BLaER1 treated with 17β-estradiol and CSF1 and Interleukin-3, amounts not matched to agents 10 nM and 100 nM (cell line): Measurements from ENCODE around the gene TPO.

Source experiments
- H3K27ac ChIP-seq, 11 experiments: shearing (Covaris generic); formaldehyde crosslinking; 2 replicates each; pipeline ENCODE4 v1.8.1; 2022
- H3K27me3 ChIP-seq, 11 experiments: shearing (Covaris generic); formaldehyde crosslinking; 2 replicates each; pipeline ENCODE4 v1.8.1; 2022
- H3K36me3 ChIP-seq, 11 experiments: shearing (Covaris generic); formaldehyde crosslinking; 2 replicates each; pipeline ENCODE4 v1.8.1; 2022
- H3K4me1 ChIP-seq, 10 experiments: shearing (Covaris generic); formaldehyde crosslinking; 2 replicates each; pipeline ENCODE4 v1.8.1; 2022
- H3K4me2 ChIP-seq, 11 experiments: shearing (Covaris generic); formaldehyde crosslinking; 2 replicates each; pipeline ENCODE4 v1.8.1; 2022
- H3K4me3 ChIP-seq, 10 experiments: shearing (Covaris generic); formaldehyde crosslinking; 2 replicates each; pipeline ENCODE4 v1.8.1; 2022
- H3K9ac ChIP-seq, 11 experiments: shearing (Covaris generic); formaldehyde crosslinking; 2 replicates each; pipeline ENCODE4 v1.8.1; 2022
- H3K9me3 ChIP-seq, 11 experiments: shearing (Covaris generic); formaldehyde crosslinking; replicated peaks in 1 of 11; 2 replicates each; pipeline ENCODE4 v1.8.1; 2022
- H4K20me1 ChIP-seq, 11 experiments: shearing (Covaris generic); formaldehyde crosslinking; 2 replicates each; pipeline ENCODE4 v1.8.1; 2022
- Cebpa-rat ChIP-seq, 11 experiments: shearing (Covaris generic); IDR thresholded peaks; 2 replicates each; pipeline ENCODE4 v1.8.1; 2022

The TPO gene

DNA sequence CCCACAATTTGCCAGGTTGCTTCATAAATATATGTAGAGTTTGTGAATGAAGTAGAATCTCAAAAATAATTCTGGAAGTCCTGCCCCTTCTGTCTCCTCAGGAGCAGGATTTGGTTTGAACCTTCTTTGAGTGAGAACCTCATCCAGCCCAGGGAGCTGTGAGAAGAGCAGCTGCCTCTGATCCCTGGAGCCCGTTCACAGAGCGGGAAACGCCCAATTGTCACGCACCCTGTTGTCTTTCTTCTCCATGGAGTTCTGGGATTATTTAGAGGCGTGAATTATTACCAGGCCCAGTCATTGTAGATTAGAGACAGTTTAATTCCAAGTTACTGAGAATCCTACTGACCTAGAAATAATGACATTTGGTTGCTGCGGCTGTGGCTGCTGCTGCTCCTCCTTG lies 66.1 kb downstream of the TPO start:
- Histone ChIP-seq H4K20me1 (no peaks in the 10 kb centered on the region), H3K4me3 (no peak overlapping the region), H3K9ac (no peak overlapping the region), H3K27me3 (no peaks in the 10 kb centered on the region), H3K36me3 (no peaks in the 10 kb centered on the region), H3K4me2 (no peak overlapping the region), H3K27ac (no peak overlapping the region), H3K9me3 (peaks cover 0 to 12% (median 8%) of the 10 kb centered on the region in 11 experiments; a peak in 13 of 22 replicates), H3K4me1 (peaks cover 0 to 17% (median 15%) of the 10 kb centered on the region in 10 experiments; a peak in 14 of 20 replicates)
- no peak for TF ChIP-seq Cebpa-rat (IDR thresholded peaks at IDR 0.05)

GRCh38 chr2:1480671-1481076 lies 67.4 kb downstream of the TPO start:
- H3K27ac ChIP-seq: no peak overlapping the region
- H3K27me3 ChIP-seq: no peaks in the 10 kb centered on the region
- no peak for TF ChIP-seq Cebpa-rat (IDR thresholded peaks at IDR 0.05)
- H3K4me1 ChIP-seq: peaks cover 0 to 22% (median 18%) of the 10 kb centered on the region in 10 experiments; a peak in 14 of 20 replicates
- H3K9ac ChIP-seq: no peak overlapping the region
- no peak overlapping the region for H3K4me3 ChIP-seq
- no peaks in the 10 kb centered on the region for H3K36me3 ChIP-seq
- no peaks in the 10 kb centered on the region for H4K20me1 ChIP-seq
- no peak overlapping the region for H3K4me2 ChIP-seq
- H3K9me3 ChIP-seq: peaks cover 0 to 12% (median 8%) of the 10 kb centered on the region in 11 experiments; a peak in 13 of 22 replicates

- Histone ChIP-seq H3K4me3 (no peak overlapping the region), H3K27ac (no peak overlapping the region), H3K9me3 (peaks cover 0 to 12% (median 8%) of the 10 kb centered on the region in 11 experiments; a peak in 13 of 22 replicates), H3K4me1 (peaks cover 0 to 22% (median 18%) of the 10 kb centered on the region in 10 experiments; a peak in 14 of 20 replicates), H4K20me1 (no peaks in the 10 kb centered on the region), H3K36me3 (no peaks in the 10 kb centered on the region), H3K27me3 (no peaks in the 10 kb centered on the region), H3K9ac (no peak overlapping the region), H3K4me2 (no peak overlapping the region)
- TF ChIP-seq Cebpa-rat (IDR thresholded peaks at IDR 0.05): no peak
Measured at GRCh38 chr2:1481406-1482252, 68.4 kb downstream of the TPO start.

DNA sequence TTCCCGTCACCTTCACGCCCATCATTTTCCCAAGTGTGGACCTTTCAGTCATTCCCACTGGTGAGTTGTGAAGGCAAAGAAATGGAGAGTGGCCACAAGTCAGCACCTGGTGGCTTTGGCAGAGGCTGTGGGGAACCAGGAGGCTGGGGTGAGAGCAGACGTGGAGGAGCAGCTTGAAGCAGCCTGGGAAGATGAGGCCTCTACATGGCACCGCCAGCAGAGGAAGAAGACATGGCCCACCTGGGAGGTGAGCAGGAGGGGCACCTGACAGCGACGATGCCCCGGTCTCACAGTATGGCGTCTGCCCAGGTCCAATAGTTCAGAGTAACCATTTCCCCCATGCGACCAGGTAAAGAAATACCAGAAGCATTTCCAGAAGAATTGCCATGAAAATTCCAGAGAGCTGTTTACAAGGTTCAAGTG lies 69.0 kb downstream of the TPO start:
- H3K4me1 ChIP-seq: peaks cover 0 to 22% (median 18%) of the 10 kb centered on the region in 10 experiments; a peak in 14 of 20 replicates
- no peak for TF ChIP-seq Cebpa-rat (IDR thresholded peaks at IDR 0.05)

GRCh38 chr2:1482981-1483380 lies 69.7 kb downstream of the TPO start:
- H3K4me1 ChIP-seq: peaks cover 0 to 22% (median 18%) of the 10 kb centered on the region in 10 experiments; a peak in 14 of 20 replicates
- H3K27ac ChIP-seq: no peak overlapping the region
- no peak for TF ChIP-seq Cebpa-rat (IDR thresholded peaks at IDR 0.05)
- no peak overlapping the region for H3K9ac ChIP-seq
- peaks cover 0 to 6% (median 0%) of the 10 kb centered on the region in 11 experiments; a peak in 3 of 22 replicates for H3K9me3 ChIP-seq
- no peak overlapping the region for H3K4me3 ChIP-seq
- peak overlapping the region in 7 of 11 experiments; percentile 26 to 66 (median 46); a peak in 11 of 22 replicates for H3K4me2 ChIP-seq
- no peaks in the 10 kb centered on the region for H3K36me3 ChIP-seq
- no peaks in the 10 kb centered on the region for H4K20me1 ChIP-seq
- H3K27me3 ChIP-seq: no peaks in the 10 kb centered on the region

More for the DNA sequence above, 69.0 kb downstream of the TPO start:
- Histone ChIP-seq H3K36me3 (no peaks in the 10 kb centered on the region), H3K27ac (no peak overlapping the region), H4K20me1 (no peaks in the 10 kb centered on the region), H3K9ac (no peak overlapping the region), H3K9me3 (peaks cover 0 to 12% (median 5%) of the 10 kb centered on the region in 11 experiments; a peak in 12 of 22 replicates), H3K4me2 (no peak overlapping the region), H3K4me3 (no peak overlapping the region), H3K27me3 (no peaks in the 10 kb centered on the region)

GRCh38 chr2:1483551-1483950 lies 70.3 kb downstream of the TPO start:
- Histone ChIP-seq H3K27ac (no peak overlapping the region), H3K36me3 (no peaks in the 10 kb centered on the region), H3K4me2 (peak overlapping the region in 8 of 11 experiments; percentile 11 to 66 (median 43); a peak in 11 of 22 replicates), H4K20me1 (no peaks in the 10 kb centered on the region), H3K27me3 (no peaks in the 10 kb centered on the region), H3K9ac (no peak overlapping the region), H3K4me1 (peaks cover 0 to 22% (median 18%) of the 10 kb centered on the region in 10 experiments; a peak in 14 of 20 replicates), H3K4me3 (no peak overlapping the region), H3K9me3 (peaks cover 0 to 6% (median 0%) of the 10 kb centered on the region in 11 experiments; a peak in 3 of 22 replicates)
- TF ChIP-seq Cebpa-rat (IDR thresholded peaks at IDR 0.05): no peak

GRCh38 chr2:1484131-1484884 lies 71.0 kb downstream of the TPO start:
- peaks cover 0 to 6% (median 0%) of the 10 kb centered on the region in 11 experiments; a peak in 3 of 22 replicates for H3K9me3 ChIP-seq
- H3K27me3 ChIP-seq: no peaks in the 10 kb centered on the region
- H4K20me1 ChIP-seq: no peaks in the 10 kb centered on the region
- H3K27ac ChIP-seq: no peak overlapping the region
- no peaks in the 10 kb centered on the region for H3K36me3 ChIP-seq
- H3K4me2 ChIP-seq: peak overlapping the region in 7 of 11 experiments; percentile 3 to 66 (median 46); a peak in 12 of 22 replicates
- TF ChIP-seq Cebpa-rat (IDR thresholded peaks at IDR 0.05): no peak
- no peak overlapping the region for H3K4me3 ChIP-seq
- H3K9ac ChIP-seq: no peak overlapping the region
- H3K4me1 ChIP-seq: peaks cover 0 to 22% (median 18%) of the 10 kb centered on the region in 10 experiments; a peak in 14 of 20 replicates

- H3K9ac ChIP-seq: no peak overlapping the region
- H4K20me1 ChIP-seq: no peaks in the 10 kb centered on the region
- no peak for TF ChIP-seq Cebpa-rat (IDR thresholded peaks at IDR 0.05)
- H3K4me2 ChIP-seq: no peak overlapping the region
- peaks cover 0 to 6% (median 0%) of the 10 kb centered on the region in 11 experiments; a peak in 3 of 22 replicates for H3K9me3 ChIP-seq
- H3K36me3 ChIP-seq: no peaks in the 10 kb centered on the region
- H3K27me3 ChIP-seq: no peaks in the 10 kb centered on the region
- no peak overlapping the region for H3K27ac ChIP-seq
- H3K4me1 ChIP-seq: peaks cover 0 to 27% (median 18%) of the 10 kb centered on the region in 10 experiments; a peak in 14 of 20 replicates
- H3K4me3 ChIP-seq: no peak overlapping the region
Measured at GRCh38 chr2:1486670-1487069, 73.4 kb downstream of the TPO start.

DNA sequence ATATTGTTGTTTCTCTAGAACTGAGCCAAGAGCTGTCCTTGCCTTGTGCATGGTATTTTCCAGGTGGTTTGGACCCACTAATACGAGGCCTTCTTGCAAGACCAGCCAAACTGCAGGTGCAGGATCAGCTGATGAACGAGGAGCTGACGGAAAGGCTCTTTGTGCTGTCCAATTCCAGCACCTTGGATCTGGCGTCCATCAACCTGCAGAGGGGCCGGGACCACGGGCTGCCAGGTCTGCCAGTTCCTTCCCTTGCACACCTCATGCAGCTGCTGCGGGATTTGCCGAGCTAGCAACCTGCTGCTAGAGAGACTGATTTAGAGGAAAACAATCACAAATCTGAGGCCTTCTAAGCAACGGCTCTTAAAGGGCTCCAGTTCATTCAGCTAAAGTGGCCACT lies 74.5 kb downstream of the TPO start:
- H3K27ac ChIP-seq: no peak overlapping the region
- H3K4me1 ChIP-seq: peaks cover 0 to 38% (median 22%) of the 10 kb centered on the region in 10 experiments; a peak in 14 of 20 replicates
- no peaks in the 10 kb centered on the region for H4K20me1 ChIP-seq
- H3K27me3 ChIP-seq: no peaks in the 10 kb centered on the region
- H3K9ac ChIP-seq: no peak overlapping the region
- peaks cover 0 to 6% (median 0%) of the 10 kb centered on the region in 11 experiments; a peak in 3 of 22 replicates for H3K9me3 ChIP-seq
- no peak overlapping the region for H3K4me2 ChIP-seq
- no peak overlapping the region for H3K4me3 ChIP-seq
- H3K36me3 ChIP-seq: no peaks in the 10 kb centered on the region
- TF ChIP-seq Cebpa-rat (IDR thresholded peaks at IDR 0.05): no peak
